ENCODE results near the gene NRF1.

GRCh38 chr7:129568240-129568639 is 43.3 kb upstream of the NRF1 start:
- TF ChIP-seq CTCF (IDR thresholded peaks at IDR 0.05) (no peak), POLR2A (IDR thresholded peaks at IDR 0.05) (no peak), EP300 (IDR thresholded peaks at IDR 0.05) (no peak)

All from tibial nerve (tissue), 4 donors.